Right lobe of liver (tissue), 4 donors: ENCODE measurements around the gene NANS.

ENCODE experiments used
- CTCF ChIP-seq, 4 donors: fragments of 200-600 bp in 3 of 4; fragments of 450-650 bp in 1 of 4; IDR thresholded peaks; one replicate each; pipeline versions ENCODE4 v1.5.1 to v1.8.0; 2016 to 2022; ENCODE audit warnings: antibody characterized with exemption in 4 of 4, mild to moderate bottlenecking in 2 of 4
- POLR2A ChIP-seq: fragments of 450-650 bp; IDR thresholded peaks from one replicate; pipeline ENCODE4 v1.6.1; 2017; ENCODE audit warnings: antibody characterized with exemption, mild to moderate bottlenecking
- donor health status: DM: no; HTN: no; CAD: no.
- donor health status: DM: no; HTN: no; CAD: no.
- donor health status: DM: no; HTN: yes; CAD: no.

- no peak for TF ChIP-seq POLR2A
- no peak for TF ChIP-seq CTCF (IDR thresholded peaks at IDR 0.05)
Measured at GRCh38 chr9:98054376-98054951, 2.1 kb upstream of the NANS start.
